Duodenal mucosa (tissue), 2 donors: ENCODE results near the gene OGN.

Experiments
- H3K27ac ChIP-seq: one replicate; pipeline ENCODE4 v1.7.0; 2013; ENCODE audit warnings: low read depth, low read length
- H3K27me3 ChIP-seq, 2 donors: one replicate each; pipeline ENCODE4 v1.7.0; 2013; ENCODE audit warnings: low read length in 2 of 2, control low read depth in 1 of 2; ENCODE audit not compliant: insufficient read depth in 2 of 2, control insufficient read depth in 1 of 2
- H3K36me3 ChIP-seq, 2 donors: one replicate each; pipeline ENCODE4 v1.7.0; 2013; ENCODE audit warnings: low read length in 2 of 2, control low read depth in 1 of 2; ENCODE audit not compliant: insufficient read depth in 2 of 2, control insufficient read depth in 1 of 2
- H3K4me1 ChIP-seq, 2 donors: one replicate each; pipeline ENCODE4 v1.7.0; 2013; ENCODE audit warnings: low read length in 2 of 2, control low read depth in 1 of 2; ENCODE audit not compliant: insufficient read depth in 2 of 2, control insufficient read depth in 1 of 2
- H3K4me3 ChIP-seq, 2 donors: one replicate each; pipeline ENCODE4 v1.7.0; 2013; ENCODE audit warnings: low read length in 2 of 2, low read depth in 1 of 2
- H3K9ac ChIP-seq, 2 donors: one replicate each; pipeline ENCODE4 v1.7.0; 2013; ENCODE audit warnings: low read length in 2 of 2, low read depth in 1 of 2
- H3K9me3 ChIP-seq, 2 donors: one replicate each; pipeline ENCODE4 v1.7.0; 2013; ENCODE audit warnings: low read length in 2 of 2, control low read depth in 1 of 2; ENCODE audit not compliant: control insufficient read depth in 1 of 2

Gene OGN, protein sequence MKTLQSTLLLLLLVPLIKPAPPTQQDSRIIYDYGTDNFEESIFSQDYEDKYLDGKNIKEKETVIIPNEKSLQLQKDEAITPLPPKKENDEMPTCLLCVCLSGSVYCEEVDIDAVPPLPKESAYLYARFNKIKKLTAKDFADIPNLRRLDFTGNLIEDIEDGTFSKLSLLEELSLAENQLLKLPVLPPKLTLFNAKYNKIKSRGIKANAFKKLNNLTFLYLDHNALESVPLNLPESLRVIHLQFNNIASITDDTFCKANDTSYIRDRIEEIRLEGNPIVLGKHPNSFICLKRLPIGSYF

DNA sequence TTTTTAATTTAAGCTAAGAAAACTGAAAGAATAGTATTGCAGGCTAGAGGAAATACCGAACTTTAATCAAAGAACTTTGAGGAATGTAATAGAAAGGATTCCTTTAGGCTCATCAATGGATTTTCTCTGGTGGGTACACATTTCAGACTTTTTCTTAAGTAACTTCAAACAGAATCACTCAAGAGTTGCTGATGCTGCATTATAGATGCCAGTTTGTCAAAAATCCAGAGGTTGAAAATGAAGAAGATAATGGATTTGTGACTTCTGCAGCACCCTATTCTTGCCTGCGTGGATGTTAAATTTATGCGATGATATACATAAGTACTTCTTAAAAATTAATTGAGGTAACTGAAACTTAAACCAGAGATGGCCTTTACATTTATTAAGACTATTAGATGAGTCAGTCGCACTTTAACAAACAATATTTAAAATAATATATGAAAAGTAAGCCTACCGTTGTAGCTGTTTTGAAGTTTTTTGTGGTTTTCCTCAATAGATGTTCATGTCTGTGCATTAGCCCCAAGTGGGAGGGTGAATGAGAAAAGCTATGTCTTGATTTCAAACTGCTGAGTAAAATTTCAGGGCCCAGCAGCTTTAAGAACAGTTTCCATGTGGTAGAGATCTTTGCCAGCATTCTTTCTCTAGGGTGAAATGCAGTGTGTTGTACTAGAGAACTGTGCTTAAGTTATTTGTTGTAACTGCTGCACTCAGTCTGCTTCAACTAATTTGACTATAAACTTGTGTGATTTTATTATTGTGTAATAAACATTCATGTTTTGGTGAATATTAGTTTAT lies at the start of gene OGN:
TSS of gene OGN (minus strand) at position 537 of the 795 bp plus-strand sequence. CDS start 1,171 bp downstream, outside the sequence.
- Histone ChIP-seq H3K27ac (no peak within 1 kb of the TSS), H3K4me1 (peaks cover 8 to 10% of the 10 kb centered on the region in 2 donors), H3K4me3 (no peak within 1 kb of the TSS), H3K9ac (no peak within 1 kb of the TSS), H3K9me3 (no peaks in the 10 kb centered on the region), H3K27me3 (no peaks in the 10 kb centered on the region), H3K36me3 (no peaks in the 10 kb centered on the region)

DNA sequence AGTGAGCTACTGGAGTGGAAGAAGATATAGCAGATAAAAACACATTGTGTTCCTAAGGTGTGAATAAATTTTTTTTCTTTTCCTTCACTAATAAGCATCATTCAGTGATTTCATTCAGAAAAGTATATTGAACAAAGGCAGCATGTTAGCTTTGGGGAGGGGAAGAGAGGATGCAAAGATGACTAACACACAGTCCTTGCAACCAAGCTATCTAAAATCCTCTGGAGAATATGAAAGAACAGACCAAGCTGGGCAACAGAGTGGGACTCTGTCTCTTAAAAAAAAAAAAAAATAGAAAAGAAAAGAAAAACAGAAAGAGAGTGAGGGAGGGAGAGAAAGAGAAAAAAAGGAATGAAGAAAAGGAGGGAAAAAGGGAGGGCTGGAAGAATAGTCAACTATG lies 42.2 kb upstream of the OGN start:
- Histone ChIP-seq H3K4me3 (no peak overlapping the region), H3K4me1 (no peaks in the 10 kb centered on the region), H3K9ac (no peak overlapping the region), H3K27me3 (no peaks in the 10 kb centered on the region), H3K27ac (no peak overlapping the region), H3K36me3 (no peaks in the 10 kb centered on the region), H3K9me3 (no peaks in the 10 kb centered on the region)

DNA sequence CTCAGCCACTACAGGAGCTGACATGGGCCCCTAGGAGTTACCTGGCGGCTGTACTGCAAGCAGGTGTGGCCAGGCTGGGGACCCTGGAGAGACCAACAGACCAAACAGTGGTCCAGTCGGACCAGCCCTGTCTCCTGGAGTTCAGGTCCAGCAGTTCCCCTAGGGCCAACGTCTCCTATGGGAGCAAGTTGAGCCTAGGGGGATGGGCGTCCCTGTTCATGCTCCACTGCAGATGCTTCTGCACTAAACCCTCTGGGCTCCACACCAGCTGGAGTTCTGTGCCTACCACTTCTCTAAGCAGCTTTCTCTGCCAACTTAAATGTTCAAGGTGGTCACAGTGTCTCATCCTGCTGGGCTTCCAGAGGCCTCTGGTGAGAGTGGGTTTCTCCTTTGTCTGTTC lies 40.5 kb upstream of the OGN start:
- Histone ChIP-seq H3K9me3 (no peaks in the 10 kb centered on the region), H3K9ac (no peak overlapping the region), H3K4me3 (no peak overlapping the region), H3K4me1 (no peaks in the 10 kb centered on the region), H3K27me3 (no peaks in the 10 kb centered on the region), H3K36me3 (no peaks in the 10 kb centered on the region), H3K27ac (no peak overlapping the region)

DNA sequence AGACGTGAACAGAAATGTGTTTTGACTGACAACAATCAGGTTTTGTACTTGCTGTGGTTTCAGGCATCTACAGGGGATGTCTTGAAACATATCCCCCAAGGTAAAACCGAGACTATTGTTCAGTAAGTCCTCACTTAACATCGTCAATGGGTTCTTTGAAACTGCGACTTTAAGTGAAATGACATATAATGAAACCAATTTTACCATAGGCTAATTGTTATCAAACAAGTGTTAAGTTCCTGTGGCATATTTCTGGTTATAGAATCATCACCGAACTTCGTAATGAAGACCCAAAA lies 36.3 kb upstream of the OGN start:
- Histone ChIP-seq H3K9me3 (no peaks in the 10 kb centered on the region), H3K27ac (no peak overlapping the region), H3K4me1 (no peaks in the 10 kb centered on the region), H3K27me3 (no peaks in the 10 kb centered on the region), H3K9ac (no peak overlapping the region), H3K4me3 (no peak overlapping the region), H3K36me3 (no peaks in the 10 kb centered on the region)

DNA sequence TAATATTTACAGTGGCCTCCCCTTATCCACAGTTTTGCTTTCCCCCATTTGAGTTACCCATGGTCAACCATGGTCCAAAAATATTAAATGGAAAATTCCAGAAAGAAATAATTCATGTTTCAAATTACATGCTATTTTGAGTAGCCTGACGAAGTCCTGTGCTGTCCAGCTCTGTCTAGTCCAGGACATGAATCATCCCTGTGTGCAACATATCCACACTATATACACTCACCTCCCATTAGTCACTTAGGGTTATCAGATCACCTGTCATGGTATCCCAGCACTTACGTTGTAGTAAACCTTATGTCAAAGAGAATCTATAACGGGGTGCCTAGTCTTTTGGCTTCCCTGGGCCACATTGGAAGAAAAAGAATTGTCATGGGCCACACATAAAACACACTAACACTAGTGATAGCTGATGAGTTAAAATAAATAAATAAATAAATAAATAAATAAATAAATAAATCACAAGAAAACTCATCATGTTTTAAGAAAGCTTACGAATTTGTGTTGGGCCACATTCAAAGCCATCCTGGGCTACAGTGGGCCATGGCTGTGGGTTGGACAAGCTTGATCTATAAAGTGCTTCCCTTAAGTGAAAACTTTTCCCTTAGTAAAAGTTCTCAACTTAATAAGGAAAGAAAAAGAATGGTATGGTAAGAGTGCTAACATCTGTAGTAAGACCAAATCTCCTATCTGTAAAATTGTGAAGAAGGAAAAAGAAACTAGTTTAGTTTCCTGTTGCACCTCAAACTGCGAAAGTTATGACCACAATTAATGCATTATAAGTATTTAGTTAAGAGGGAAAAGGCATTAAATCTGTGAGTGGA lies 35.8 kb upstream of the OGN start:
- H3K9me3 ChIP-seq = no peaks in the 10 kb centered on the region
- H3K4me1 ChIP-seq = no peaks in the 10 kb centered on the region
- H3K27ac ChIP-seq = no peak overlapping the region
- H3K27me3 ChIP-seq = no peaks in the 10 kb centered on the region
- no peak overlapping the region for H3K4me3 ChIP-seq
- no peak overlapping the region for H3K9ac ChIP-seq
- no peaks in the 10 kb centered on the region for H3K36me3 ChIP-seq

GRCh38 chr9:92438900-92439526 lies 34.6 kb upstream of the OGN start:
- no peaks in the 10 kb centered on the region for H3K36me3 ChIP-seq
- H3K27me3 ChIP-seq = no peaks in the 10 kb centered on the region
- H3K27ac ChIP-seq = no peak overlapping the region
- H3K4me3 ChIP-seq = no peak overlapping the region
- H3K9me3 ChIP-seq = no peaks in the 10 kb centered on the region
- no peak overlapping the region for H3K9ac ChIP-seq
- no peaks in the 10 kb centered on the region for H3K4me1 ChIP-seq

DNA sequence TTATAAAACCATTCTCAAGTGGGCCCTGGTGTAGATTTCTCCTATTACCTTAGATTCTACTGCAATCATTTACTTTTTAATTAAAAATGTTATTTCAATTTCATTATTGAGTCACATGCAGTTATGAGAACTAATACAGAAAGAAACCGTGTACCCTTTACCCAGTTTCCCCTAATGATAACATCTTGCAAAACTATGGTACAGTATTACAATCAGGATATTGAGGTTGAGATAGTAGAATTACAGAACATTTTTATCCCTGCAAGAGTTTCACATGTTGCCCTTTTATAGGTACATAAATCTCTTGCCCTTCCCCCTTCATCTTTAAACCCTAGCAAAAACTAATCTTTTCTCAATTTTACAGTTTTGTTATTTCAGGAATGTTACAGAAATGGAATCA lies 30.9 kb upstream of the OGN start:
- Histone ChIP-seq H3K4me1 (no peaks in the 10 kb centered on the region), H3K9me3 (no peaks in the 10 kb centered on the region), H3K9ac (no peak overlapping the region), H3K4me3 (no peak overlapping the region), H3K27ac (no peak overlapping the region), H3K36me3 (no peaks in the 10 kb centered on the region), H3K27me3 (no peaks in the 10 kb centered on the region)

DNA sequence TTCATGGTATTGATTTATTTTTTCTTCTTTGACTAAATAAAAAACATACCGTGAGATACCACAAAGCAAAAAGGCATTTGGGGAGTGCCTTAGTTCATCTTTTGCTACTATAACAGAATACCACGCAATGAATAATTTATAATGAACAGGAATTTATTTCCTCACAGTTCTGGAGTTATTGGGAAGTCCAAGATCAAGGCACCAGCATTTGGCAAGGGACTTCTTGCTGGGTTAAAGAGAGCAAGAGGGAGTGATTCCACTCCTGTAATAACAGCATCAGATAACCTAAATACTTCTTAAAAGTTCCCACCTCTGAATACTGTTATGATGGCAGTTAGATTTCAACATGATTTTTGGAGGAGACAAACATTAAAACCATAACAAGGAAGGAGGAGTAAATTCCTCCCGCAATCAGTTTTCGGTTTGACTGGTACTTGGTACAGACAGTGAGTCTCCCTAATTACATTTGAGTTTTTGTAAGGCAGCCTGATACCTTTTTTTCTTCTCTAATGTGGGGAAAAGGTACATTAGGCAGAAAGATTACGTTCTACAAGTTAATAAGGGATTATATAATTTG lies 28.7 kb upstream of the OGN start:
- H3K9me3 ChIP-seq = no peaks in the 10 kb centered on the region
- no peaks in the 10 kb centered on the region for H3K36me3 ChIP-seq
- H3K4me1 ChIP-seq = no peaks in the 10 kb centered on the region
- no peak overlapping the region for H3K9ac ChIP-seq
- no peak overlapping the region for H3K4me3 ChIP-seq
- H3K27me3 ChIP-seq = no peaks in the 10 kb centered on the region
- H3K27ac ChIP-seq = no peak overlapping the region

DNA sequence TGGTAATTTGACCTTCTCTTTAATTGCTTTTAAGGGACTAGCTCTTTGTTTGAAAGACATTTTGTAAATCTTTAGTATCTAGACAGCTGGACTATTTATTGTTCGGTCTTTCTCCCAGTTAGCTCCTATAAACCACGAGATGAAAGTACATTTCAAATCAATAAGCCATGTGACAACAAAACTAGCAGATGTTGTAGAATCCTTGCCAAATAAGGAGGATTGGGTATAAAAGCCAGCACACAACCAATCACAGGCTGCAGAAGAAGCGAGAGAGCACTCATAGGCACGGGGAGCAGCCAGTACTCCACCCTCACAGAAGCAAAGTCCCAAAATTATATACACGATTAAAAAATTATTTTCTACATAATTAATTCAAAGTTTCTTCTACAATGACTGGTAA lies 28.0 kb upstream of the OGN start:
- H3K36me3 ChIP-seq = no peaks in the 10 kb centered on the region
- H3K27me3 ChIP-seq = no peaks in the 10 kb centered on the region
- H3K27ac ChIP-seq = no peak overlapping the region
- no peaks in the 10 kb centered on the region for H3K9me3 ChIP-seq
- no peaks in the 10 kb centered on the region for H3K4me1 ChIP-seq
- H3K4me3 ChIP-seq = no peak overlapping the region
- no peak overlapping the region for H3K9ac ChIP-seq
